Measurements from ENCODE around the gene WDR43. TPM values are rescaled to one million over a fixed set of nuclear protein-coding genes. Genes with fewer than 3 reads are reported as not detected.
A peak's percentile ranks its signal among the peaks of the same experiment; 100 is the strongest.

WDR43 gene
- total RNA-seq, 2 donors from 2014 or later, result 17.9 to 43.4 TPM

DNA sequence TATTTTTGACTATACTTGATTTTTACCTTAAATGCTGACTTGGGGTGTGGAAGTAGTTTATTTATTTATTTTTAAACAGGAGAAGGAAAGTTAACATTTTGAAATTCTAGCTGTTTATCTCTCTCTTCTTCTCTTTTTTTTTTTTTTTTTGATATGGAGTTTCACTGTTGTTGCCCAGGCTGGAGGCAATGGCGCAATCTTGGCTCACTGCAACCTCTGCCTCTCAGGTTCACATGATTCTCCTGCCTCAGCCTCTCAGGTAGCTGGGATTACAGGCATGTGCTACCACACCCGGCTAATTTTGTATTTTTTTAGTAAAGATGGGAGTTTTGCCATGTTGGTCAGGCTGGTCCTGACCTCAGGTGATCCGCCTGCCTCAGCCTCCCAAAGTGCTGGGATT, 11.1 kb downstream of the WDR43 start:
- intact Hi-C loops (cut with DNase I), result no loop called here
- no peak for DNase-seq
- no peak for ATAC-seq

DNA sequence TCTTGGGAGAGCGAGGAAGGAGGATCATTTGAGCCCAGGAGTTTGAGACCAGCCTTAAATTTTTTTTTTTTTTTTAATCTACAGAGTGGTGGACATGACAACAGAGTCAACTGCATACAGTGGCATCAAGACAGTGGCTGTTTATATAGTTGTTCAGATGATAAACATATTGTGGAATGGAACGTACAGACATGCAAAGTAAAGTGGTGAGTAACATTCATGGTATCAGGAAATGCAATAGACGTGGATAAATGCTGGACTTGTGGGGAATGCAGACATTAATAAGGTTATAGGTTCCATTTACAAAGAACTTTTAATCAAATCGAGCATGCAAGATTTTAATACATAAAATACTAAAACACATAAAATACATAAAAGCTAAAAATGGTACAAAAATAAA, 11.9 kb downstream of the WDR43 start:
- ATAC-seq (no peak), DNase-seq (no peak)
- intact Hi-C loops (cut with DNase I), result no loop called here

DNA sequence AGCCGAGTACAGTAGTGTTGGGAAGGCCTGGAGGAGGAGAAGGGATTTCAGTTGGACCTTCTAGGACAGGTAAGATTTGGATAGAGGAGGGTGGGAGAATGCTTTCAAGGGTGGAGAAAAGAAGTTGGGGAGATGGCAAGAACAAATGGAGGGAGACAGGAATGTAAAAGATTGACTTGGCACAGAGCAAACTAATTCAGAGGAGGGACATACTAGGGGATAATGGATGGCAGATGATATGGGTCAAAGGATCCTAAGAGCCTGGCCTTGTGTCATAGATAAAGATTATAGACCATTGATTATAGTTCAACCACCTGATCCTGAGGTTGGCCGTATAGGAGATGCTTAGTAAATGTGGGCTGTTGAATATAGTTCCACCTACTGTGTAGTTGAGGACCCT, 12.4 kb downstream of the WDR43 start:
- no peak for ATAC-seq
- intact Hi-C loops (cut with DNase I), result no loop called here
- DNase-seq, result no peak

DNA sequence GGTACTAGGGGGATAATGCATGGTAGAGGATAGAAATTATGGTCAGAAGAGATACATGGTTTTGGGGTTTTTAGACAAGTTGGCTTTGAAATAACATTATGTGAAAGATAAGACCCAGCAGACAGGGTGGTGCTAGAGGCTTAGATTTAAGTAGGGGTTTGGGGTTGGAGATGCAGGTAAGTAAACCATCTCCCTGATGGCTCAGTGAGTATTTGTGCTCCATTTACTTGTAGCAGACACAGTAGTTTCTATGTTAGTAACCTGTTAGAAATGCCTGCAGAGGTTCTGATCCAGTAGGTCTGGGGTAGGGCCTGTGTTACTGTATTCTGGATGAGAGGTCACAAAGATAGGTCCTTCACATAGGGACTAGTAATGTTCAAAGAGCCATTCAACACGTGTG, 13.7 kb downstream of the WDR43 start:
- DNase-seq (no peak), ATAC-seq (no peak)
- intact Hi-C loops (cut with DNase I), result no loop called here

DNA sequence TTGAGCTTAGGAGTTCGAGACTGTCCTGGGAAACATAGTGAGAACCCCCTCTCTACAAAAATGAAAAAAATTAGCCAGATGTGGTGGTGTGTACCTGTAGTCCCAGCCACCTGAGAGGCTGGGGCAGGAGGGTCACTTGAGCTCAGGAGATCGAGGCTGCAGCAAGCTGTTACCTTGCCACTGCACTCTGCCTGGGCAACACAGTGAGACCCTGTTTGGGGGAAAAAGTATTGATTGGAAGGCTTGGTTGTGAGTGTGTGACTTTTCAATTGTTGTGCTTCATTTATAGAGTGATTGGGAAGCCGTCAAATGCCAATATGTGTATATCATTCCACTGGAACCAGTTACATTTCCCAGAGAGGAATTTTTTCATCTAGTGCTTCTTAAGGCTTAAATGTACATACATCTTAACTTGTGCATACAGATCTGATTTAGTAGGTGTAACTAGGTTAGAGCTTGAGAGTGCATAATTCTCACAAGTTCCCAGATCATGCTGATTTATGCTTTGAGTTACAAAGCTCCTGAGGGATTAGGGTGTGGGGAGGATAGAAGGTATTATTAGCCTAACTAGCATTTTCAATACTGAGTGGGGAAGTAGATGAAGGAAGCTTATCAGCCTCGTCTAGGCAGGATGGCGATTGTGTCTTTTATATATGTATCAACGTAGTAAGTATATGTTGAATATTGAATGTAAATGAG, 15.3 kb downstream of the WDR43 start:
- no peak for DNase-seq
- no peak for ATAC-seq
- intact Hi-C loops (cut with DNase I), result no loop called here

DNA sequence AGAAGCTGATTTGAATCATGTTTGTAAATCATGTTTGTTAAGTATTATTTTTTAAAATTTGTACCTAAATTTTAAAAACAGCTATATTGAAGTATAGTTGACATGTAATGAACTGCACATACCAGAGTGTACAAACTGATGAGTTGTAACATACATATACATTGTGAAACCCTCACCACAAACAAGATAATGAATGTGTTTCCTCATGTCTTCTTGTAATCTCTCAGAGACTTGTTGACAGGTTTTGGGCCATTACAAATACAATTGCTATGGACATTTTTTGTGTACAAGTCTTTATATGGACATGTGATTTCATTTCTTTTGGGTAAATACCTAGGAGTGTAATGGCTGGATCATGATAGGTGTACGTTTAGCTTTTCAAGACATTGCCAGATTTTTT, 21.5 kb downstream of the WDR43 start:
- ATAC-seq, result peak in 1 of 2 donors; percentile 27
- DNase-seq, result no peak
- intact Hi-C loops (cut with DNase I), result no loop called here

DNA sequence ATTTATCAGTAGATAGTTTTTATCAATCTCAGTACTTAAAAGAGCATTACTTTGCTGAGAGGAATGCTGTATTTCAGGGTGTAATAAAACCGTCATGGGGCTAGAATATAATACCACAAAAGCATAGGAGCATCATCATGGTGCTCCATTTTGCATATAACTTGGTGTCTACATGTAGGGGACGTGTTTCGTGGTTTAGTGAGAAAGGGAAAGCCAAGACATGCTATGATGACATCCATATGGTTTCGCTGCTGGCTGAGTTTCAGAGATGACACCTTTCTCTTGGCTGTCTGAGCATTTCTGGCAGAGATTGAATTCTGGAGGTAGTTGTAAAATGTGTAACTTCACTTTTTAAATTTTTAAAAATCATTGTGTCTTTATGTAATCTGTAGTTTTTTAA, 32.4 kb downstream of the WDR43 start:
- DNase-seq (no peak), ATAC-seq (no peak)
- intact Hi-C loops (cut with DNase I), result no loop called here

DNA sequence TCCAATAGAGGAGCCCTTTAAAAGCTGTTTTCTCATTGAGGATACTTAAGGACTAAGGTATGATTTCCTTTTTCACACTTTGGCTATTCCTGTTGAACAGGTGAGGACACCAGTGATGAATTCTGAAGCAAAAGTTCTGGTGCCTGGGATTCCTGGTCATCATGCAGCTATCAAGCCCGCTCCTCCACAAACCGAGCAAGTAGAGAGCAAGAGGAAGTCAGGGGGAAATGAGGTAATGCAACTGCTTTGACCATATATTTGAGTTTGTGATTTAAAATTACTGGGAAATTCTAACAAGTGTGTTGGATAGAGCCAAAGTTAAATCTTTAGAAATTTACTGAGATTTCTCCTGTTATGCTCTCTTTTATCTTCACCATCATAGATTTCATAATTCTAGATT, 33.0 kb downstream of the WDR43 start:
- ATAC-seq (no peak), DNase-seq (no peak)
- intact Hi-C loops (cut with DNase I), result no loop called here

DNA sequence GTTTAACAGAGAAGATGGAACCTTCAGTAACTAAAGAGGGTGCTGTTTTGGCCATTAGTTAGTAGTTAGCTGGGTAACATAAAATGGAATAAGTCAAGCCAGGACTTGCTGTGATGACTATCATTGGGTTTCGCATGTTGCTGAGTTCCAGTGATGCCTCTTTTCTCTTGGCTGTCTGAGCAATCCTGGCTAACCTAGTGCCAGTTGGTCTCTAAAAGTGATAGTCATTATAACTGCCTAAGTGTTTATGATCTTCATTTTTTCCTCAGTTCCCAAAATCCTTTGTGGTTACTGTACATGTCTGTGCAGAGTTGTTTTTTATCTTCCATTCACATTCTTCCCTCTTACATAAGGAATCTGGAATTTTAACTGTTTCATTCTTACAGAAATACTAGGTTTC, 33.4 kb downstream of the WDR43 start:
- no peak for DNase-seq
- intact Hi-C loops (cut with DNase I), result no loop called here
- ATAC-seq, result no peak

DNA sequence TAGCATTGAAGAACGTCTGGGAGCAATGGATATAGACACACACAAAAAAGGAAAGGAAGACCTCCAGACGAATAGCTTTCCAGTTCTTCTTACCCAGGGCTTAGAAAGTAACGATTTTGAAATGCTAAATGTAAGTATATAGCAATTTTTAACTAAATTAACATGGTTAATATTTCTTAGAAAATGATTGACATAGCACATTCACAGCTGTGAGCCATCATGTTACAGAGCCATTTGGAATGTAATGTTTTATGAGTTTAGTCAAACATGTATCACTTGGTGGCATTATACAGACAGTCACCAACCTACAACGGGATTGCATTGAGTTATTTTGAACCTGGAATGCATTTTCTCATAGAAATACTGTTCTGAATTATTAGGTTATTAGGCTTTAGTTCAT, 35.1 kb downstream of the WDR43 start:
- no peak for ATAC-seq
- no peak for DNase-seq
- intact Hi-C loops (cut with DNase I), result no loop called here

DNA sequence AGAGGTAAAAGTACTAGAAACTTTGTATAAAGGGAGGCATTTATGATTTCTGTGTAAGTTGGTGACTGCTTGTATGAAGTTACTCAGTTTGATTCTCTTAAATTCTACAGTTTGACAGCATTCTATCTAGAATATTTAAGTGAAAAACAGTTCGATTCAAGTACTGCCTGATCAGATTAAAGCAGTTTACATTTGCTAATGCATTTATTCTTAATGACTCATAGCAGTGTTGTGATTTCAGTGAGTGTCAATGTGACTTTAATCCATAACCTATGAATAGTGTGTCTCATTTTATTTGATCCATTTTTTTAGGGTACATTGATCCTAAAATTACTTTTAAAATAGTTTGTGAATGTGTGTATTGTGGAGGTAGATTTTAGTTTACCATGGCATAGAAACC, 35.7 kb downstream of the WDR43 start:
- DNase-seq (no peak), ATAC-seq (no peak)
- intact Hi-C loops (cut with DNase I), result no loop called here

DNA sequence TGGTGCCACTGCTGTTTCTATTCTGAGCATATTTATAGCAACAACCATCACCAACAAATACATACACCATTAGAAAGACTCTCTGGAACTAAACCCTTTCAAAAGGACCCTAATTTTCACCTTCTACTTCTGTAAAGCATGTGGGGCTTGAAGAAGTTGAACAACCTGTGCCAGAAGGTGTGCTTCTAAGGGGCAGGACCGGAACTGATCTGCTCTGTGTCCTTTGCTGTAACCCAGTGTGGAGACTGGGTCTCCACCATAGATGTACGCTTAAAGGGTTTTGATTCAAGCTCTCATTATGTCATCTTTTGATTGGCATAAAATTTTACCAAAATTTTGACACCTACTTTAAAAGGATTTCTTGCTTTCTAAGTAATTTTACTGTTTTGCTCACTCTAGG, 40.3 kb downstream of the WDR43 start:
- ATAC-seq (no peak), DNase-seq (no peak)
- intact Hi-C loops (cut with DNase I), result no loop called here

DNA sequence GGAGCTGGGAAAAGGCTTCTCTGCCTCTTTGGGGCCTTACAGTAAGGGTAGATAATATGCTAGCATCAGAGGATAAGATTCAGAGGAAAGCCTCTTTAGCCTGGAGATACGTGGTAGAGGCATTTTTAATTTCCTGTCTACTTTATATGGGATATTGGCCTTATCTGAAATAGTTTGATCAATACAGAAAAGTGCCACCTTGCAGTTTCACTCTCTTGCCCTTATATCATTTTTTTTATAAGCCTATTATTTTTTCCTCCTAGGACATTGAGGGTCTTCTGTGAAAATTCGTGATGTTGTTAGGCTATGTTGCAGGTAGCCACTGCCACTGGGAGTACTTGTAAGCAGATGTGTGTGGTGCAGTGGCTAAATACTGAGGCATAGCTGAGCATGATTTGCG, 46.5 kb downstream of the WDR43 start:
- ATAC-seq, result no peak
- no peak for DNase-seq
- intact Hi-C loops (cut with DNase I), result no loop called here

DNA sequence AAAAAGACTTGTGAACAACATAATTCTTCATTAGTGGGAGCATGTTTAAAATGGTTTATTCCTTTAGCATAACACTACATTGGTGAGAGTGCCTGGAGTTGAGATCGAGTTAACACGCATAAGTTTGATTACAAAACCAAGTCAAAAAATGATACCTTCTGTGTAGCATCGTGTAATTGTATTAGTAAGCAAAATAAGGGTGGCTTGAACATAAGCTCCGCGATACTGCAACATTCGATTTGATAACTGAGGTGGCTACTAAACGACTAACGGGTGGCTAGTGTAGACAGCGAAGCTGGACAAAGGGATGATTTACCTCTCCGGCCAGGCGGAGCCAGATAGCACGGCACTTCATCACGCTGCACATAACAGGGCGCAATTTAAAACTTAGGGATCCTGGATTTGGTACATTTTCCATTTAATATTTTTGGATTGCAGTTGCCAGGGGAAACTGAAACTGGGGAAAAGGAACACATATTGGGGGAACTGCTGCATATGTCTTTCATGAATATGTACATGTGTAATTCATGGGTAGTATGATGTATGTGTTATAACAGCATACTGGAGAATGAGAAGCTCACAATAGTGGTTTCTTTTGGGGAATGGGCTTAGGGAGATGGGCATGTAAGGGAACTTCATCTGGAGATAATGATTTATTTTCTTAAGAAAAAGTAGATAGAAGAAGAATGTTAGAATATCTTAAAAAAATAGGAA, 50.2 kb downstream of the WDR43 start:
- ATAC-seq, result no peak
- intact Hi-C loops (cut with DNase I), result no loop called here
- no peak for DNase-seq

DNA sequence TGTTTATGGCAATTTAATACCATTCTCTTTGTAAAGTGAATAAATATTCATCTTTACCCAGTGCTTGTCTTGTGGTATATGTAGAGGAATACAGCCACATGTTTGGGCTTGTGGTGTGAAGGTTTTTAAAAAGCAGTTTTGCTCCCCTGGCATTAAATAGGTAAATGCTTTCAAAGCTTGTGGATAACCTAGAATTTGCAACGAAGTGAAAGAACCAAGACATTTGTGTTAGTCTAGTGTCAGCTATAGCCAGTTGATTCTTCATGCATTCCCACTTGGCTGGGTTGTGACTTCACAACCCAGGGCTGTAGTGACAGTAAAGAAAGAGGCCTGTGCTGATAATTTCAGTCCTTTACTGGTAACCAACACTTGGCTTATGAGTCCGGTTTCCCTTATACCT, 53.7 kb downstream of the WDR43 start:
- ATAC-seq (no peak), DNase-seq (no peak)
- intact Hi-C loops (cut with DNase I), result no loop called here

DNA sequence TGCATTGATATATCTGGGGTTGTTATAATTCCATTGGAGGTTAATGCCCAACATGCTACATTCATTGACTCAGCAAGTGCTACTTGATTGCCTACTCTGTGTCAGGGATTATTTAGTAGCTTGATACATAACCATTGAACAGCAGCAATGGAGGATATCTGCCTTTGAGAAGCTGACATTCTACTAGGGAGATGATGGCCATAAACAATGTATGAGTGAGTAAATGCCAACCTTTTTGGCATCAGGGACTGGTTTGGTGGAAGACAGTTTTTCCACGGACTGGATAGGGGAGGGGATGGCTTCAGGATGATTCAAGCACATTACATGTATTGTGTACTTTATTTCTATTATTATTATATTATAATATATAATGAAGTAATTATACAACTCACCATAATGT, 54.7 kb downstream of the WDR43 start:
- intact Hi-C loops (cut with DNase I), result no loop called here
- ATAC-seq (no peak), DNase-seq (no peak)

DNA sequence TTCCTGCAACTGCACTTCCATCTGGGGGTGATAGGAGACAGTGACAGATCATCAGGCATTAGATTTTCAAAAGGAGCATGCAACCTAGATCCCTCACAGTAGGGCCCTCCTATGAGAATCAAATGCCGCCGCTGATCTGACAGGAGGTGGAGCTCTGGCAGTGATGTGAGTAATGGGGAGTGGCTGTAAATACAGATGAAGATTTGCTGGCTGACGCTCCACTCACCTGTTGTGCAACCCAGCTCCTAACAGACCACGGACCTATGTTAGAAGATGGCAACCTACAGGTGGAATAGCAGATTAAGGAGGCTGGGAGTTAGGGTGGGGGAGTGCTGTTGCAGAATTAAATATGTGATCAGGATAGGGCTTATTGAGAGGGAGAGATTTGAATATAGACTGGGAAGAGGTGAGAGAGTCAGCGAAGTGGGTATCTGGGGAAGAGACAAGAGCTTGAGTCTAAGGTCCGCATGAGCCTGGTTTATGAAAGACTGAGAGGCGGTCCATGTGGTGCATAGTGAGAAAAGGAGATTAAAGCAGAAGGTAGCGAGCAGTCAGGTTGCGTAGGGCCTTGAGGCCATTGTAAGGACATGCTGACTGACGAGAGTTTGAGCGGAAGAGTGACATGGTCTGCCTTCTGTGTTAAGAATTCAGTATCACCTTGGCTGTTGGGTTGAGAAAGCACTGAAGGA, 55.3 kb downstream of the WDR43 start:
- intact Hi-C loops (cut with DNase I), result loop anchor here in 1 of 2 donors (10.0 kb wide), 2 partner anchors 895 to 1075 kb away; no protein-coding TSS in a partner anchor
- no peak for ATAC-seq
- no peak for DNase-seq

DNA sequence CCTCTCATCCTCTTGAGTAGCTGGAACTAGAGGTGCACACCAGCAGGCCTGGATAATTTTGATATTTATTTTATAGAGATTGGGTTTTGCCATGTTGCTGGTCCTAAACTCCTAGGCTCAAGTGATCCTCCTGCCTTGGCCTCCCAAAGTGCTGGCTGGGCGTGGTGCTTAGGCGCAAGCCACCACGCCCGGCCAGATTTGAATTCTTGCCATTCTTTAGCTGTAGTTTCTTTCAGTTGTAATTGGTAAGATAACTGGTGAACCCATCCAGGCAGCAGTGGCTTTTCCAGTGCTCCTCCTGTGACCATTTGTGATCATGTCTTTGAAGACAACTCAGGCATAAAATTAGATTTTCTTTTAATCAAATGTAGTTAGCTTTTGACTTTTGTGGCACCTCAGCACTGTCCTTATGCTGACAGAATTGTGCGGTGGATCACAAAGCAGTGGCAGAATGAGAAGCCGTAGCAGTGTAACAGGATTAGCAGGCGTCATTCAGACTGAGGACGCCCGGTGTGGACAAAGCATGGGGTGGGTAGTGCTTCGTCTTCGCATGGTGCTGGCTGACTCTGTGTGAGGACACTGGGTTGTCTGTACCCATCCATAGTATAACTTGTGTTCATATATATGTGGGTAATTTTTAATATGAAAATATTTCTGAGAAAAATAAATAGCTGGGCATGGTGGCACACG, 56.6 kb downstream of the WDR43 start:
- no peak for DNase-seq
- no peak for ATAC-seq
- intact Hi-C loops (cut with DNase I), result loop anchor here in 1 of 2 donors (10.0 kb wide), 2 partner anchors 894 to 1074 kb away; no protein-coding TSS in a partner anchor

DNA sequence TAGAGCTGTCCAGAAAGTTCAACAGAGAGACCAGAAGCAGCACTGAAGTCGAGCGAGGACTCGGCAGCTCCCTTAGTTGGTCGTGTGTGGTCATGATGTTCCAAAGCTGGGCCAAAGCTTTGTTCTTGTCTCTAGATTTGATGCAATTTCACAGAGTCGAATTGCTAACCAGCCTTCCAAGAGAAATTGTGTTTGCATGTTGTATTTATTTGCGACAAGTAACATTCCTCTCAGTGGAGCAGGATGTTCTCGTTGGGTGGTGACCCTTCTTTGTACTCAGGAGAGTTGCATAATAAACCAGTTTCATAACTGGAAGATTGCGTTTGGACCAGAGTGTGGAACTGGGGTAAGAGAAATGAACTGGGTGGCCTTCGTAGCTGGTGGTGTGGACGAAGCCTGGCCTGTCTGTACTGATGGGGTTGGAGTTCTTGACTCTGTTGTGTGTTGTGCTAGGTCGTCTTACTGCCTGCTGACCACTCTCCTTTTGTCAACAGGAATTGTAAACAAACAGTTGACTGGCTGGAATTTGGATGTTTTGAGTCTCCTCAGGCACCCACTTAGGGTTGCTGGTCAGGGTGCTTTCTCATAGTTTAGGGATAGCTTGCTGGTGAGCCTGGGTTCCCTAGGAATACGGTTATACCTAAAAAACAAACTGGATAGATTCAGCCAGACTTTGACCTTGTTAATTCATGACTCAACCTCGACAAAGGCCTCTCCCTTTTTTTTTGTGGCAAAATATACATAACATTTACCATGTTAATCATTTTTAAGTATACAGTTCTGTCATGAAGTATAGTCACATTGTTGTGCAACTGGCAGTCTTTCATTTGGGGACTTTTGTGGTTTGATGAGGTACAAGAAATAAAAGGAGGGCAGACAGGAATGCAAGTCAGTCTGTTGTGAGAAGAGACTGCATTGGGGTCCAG, 57.7 kb downstream of the WDR43 start:
- peak; percentile 28 to 45 for ATAC-seq
- intact Hi-C loops (cut with DNase I), result loop anchor here in 1 of 2 donors (10.0 kb wide), 2 partner anchors 893 to 1073 kb away; no protein-coding TSS in a partner anchor
- no peak for DNase-seq
